Caco-2 (cell line): ENCODE results near the gene OPTN. TPM values are rescaled to one million over a fixed set of nuclear protein-coding genes. Genes with fewer than 3 reads are reported as not detected.
"Not testable (repeated sequence)": the region's sequence is repeated elsewhere in the genome, so short reads cannot be mapped to it uniquely, and the experiment has no call there.

ENCODE experiments used
- Bru-seq: library from RNA; stranded (reverse); fragments of 400-500 nt; gene quantifications from one replicate; lab custom pipeline; 2021; lab: Mats Ljungman, UMichigan
- BruChase-seq, 2 experiments: library from RNA; stranded (reverse); fragments of 400-500 nt; gene quantifications; one replicate each; lab custom pipeline; 2021; lab: Mats Ljungman, UMichigan
- BruUV-seq: library from RNA; stranded (reverse); fragments of 400-500 nt; replicated peaks from 2 replicates; lab custom pipeline; 2021; lab: Mats Ljungman, UMichigan
- CTCF ChIA-PET: fragments of 300-600 bp; sonication (Branson Sonifier 250); formaldehyde crosslinking; loops from one replicate; lab custom pipeline; 2022; ENCODE audit warnings: antibody characterized with exemption; lab: Charles Lee
- POLR2A ChIA-PET: fragments of 300-600 bp; sonication (Branson Sonifier 250); formaldehyde crosslinking; loops from one replicate; lab custom pipeline; 2022; ENCODE audit warnings: antibody characterized with exemption; lab: Charles Lee
- DNase-seq, 2 experiments: peaks; one replicate each; pipeline versions ENCODE4 v3.0.0 to v3.0.0-alpha.2; 2020 to 2022
- H3K27me3 ChIP-seq: replicated peaks from 2 replicates; pipeline ENCODE4 v1.6.0; 2011; ENCODE audit warnings: low read length; ENCODE audit not compliant: control insufficient read depth, insufficient read depth
- H3K36me3 ChIP-seq: 2 replicates; pipeline ENCODE4 v1.5.1; 2011; ENCODE audit warnings: low read length; ENCODE audit not compliant: control insufficient read depth, insufficient read depth
- H3K4me1 ChIP-seq: fragments of 250-450 bp; sonication (Bioruptor Pico); 2 replicates; pipeline ENCODE4 v1.5.1; 2020; ENCODE audit warnings: mild to moderate bottlenecking
- H3K4me3 ChIP-seq: 2 replicates; pipeline ENCODE4 v1.5.1; 2011; ENCODE audit warnings: low read depth, mild to moderate bottlenecking, control low read depth, low read length
- H3K9me3 ChIP-seq: fragments of 250-450 bp; sonication (Bioruptor Pico); 2 replicates; pipeline ENCODE4 v1.5.1; 2020; ENCODE audit warnings: mild to moderate bottlenecking, moderate library complexity
- H3K27ac Mint-ChIP-seq: one replicate; pipeline ENCODE4 v1.8.0; 2022; ENCODE audit warnings: mixed read lengths; ENCODE audit not compliant: unreplicated experiment
- H3K27me3 Mint-ChIP-seq: one replicate; pipeline ENCODE4 v1.8.0; 2022; ENCODE audit warnings: mixed read lengths; ENCODE audit not compliant: insufficient read depth, unreplicated experiment
- H3K36me3 Mint-ChIP-seq: one replicate; pipeline ENCODE4 v1.8.0; 2022; ENCODE audit warnings: mild to moderate bottlenecking, mixed read lengths; ENCODE audit not compliant: insufficient read depth, unreplicated experiment
- H3K4me1 Mint-ChIP-seq: one replicate; pipeline ENCODE4 v1.8.0; 2022; ENCODE audit warnings: low read depth, mixed read lengths; ENCODE audit not compliant: unreplicated experiment
- H3K4me3 Mint-ChIP-seq: one replicate; pipeline ENCODE4 v1.8.0; 2022; ENCODE audit warnings: mild to moderate bottlenecking, moderate library complexity, mixed read lengths; ENCODE audit not compliant: unreplicated experiment
- H3K9me3 Mint-ChIP-seq: one replicate; pipeline ENCODE4 v1.8.0; 2022; ENCODE audit warnings: mixed read lengths; ENCODE audit not compliant: unreplicated experiment
- CTCF ChIP-seq, 2 experiments: fragments of 200-600 bp in 1 of 2; IDR thresholded peaks; 1 replicate in 1 of 2; 2 replicates in 1 of 2; pipeline versions ENCODE4 v1.5.1 to v1.8.0; 2011 to 2022; ENCODE audit warnings: antibody characterized with exemption in 1 of 2, control low read depth in 1 of 2, inconsistent platforms in 1 of 2, low read depth in 1 of 2, low read length in 1 of 2, mild to moderate bottlenecking in 1 of 2, moderate library complexity in 1 of 2; ENCODE audit not compliant: insufficient read depth in 1 of 2, severe bottlenecking in 1 of 2, unreplicated experiment in 1 of 2
- intact Hi-C: fragments of 100-400 bp; cut with micrococcal nuclease; formaldehyde crosslinking; loops from one replicate; pipeline ENCODE4 v1.10.0; 2022; ENCODE audit not compliant: unreplicated experiment
- long read RNA-seq: library from polyadenylated mRNA; stranded (forward); transcript quantifications from one replicate; pipeline ENCODE4 v2.0.0, GENCODE V29; 2022
- total RNA-seq: library from RNA; stranded (reverse); gene quantifications from 2 replicates; pipeline ENCODE4 v1.2.3, GENCODE V29; 2022

Gene OPTN
- total RNA-seq, result 59.6 and 70.9 TPM in 2 replicates
- Bru-seq, nascent RNA, result percentile 73 among the genes with signal in this experiment
- BruChase-seq, experiment 1, labeled RNA remaining after a 2-hour chase, result percentile 74 among the genes with signal in this experiment
- BruChase-seq, experiment 2, labeled RNA remaining after a 6-hour chase, result percentile 87 among the genes with signal in this experiment
- long read RNA-seq, transcript OPTN-205 (14 exons, 3,321 nt), result major isoform, 59 of 287 reads
- long read RNA-seq, transcript OPTN-202 (15 exons, 3,400 nt), result minor isoform, 9 of 287 reads
- long read RNA-seq, partial matches to known transcripts, result 167 of 287 reads
- long read RNA-seq, other reads (novel, unspliced or antisense), result 48 of 287 reads

GRCh38 chr10:13099666-13100348, at the start of gene OPTN:
Gene OPTN (plus strand): TSS chr10:13100163. CDS start chr10:13109123, 8,960 bp downstream.
- H3K27ac Mint-ChIP-seq, result peak within 1 kb of the TSS; percentile 48
- Histone ChIP-seq H3K9me3 (no peaks in the 10 kb centered on the region), H3K27me3 (no peaks in the 10 kb centered on the region), H3K4me3 (peak within 1 kb of the TSS; percentile 93), H3K4me1 (peaks cover 11% of the 10 kb centered on the region; the same call in 1 of the 2 replicates), H3K36me3 (no peaks in the 10 kb centered on the region)
- ChIA-PET POLR2A (interaction anchor here (0.6 to 0.9 kb wide), 3 partner anchors 9 to 1121 kb away, joined by 3 to 5 read pairs (median 3); no protein-coding TSS in a partner anchor), CTCF (interaction anchor here (0.5 to 1.6 kb wide), 11 partner anchors 9 to 437 kb away, joined by 3 to 24 read pairs (median 6); partner anchors contain the start of gene MCM10)
- peak within 1 kb of the TSS; percentile 74 for H3K4me3 Mint-ChIP-seq
- peaks cover 22% of the 10 kb centered on the region for H3K4me1 Mint-ChIP-seq
- peaks cover 13% of the 10 kb centered on the region for H3K36me3 Mint-ChIP-seq
- H3K27me3 Mint-ChIP-seq, result no peaks in the 10 kb centered on the region
- peak; percentile 87 to 96 for TF ChIP-seq CTCF (IDR thresholded peaks at IDR 0.05; ENCODE audit: insufficient read depth in 1 of 2, low read depth in 1 of 2, low read length in 1 of 2, severe bottlenecking in 1 of 2, unreplicated experiment in 1 of 2)
- peak; percentile 88 to 93 for DNase-seq
- no peaks in the 10 kb centered on the region for H3K9me3 Mint-ChIP-seq
- intact Hi-C loops, result loop anchor here (1.0 kb wide), 3 partner anchors 7 to 198 kb away; partner anchors contain the start of gene MCM10
- BruUV-seq, result no TSS peak

- Histone ChIP-seq H3K4me3 (no peak overlapping the region), H3K9me3 (no peaks in the 10 kb centered on the region), H3K4me1 (no peaks in the 10 kb centered on the region), H3K27me3 (no peaks in the 10 kb centered on the region), H3K36me3 (no peaks in the 10 kb centered on the region)
- intact Hi-C loops, result no loop called here
- no peak for DNase-seq
- POLR2A ChIA-PET, result no interaction called here
- no peak overlapping the region for H3K4me3 Mint-ChIP-seq
- H3K4me1 Mint-ChIP-seq, result no peaks in the 10 kb centered on the region
- H3K27me3 Mint-ChIP-seq, result peaks cover 15% of the 10 kb centered on the region
- H3K27ac Mint-ChIP-seq, result no peak overlapping the region
- H3K36me3 Mint-ChIP-seq, result no peaks in the 10 kb centered on the region
- H3K9me3 Mint-ChIP-seq, result no peaks in the 10 kb centered on the region
- CTCF ChIA-PET, result interaction anchor here (1.7 kb wide), 1 partner anchor 13 kb away, joined by 3 read pairs; no protein-coding TSS in a partner anchor
- no peak for TF ChIP-seq CTCF (IDR thresholded peaks at IDR 0.05; ENCODE audit: insufficient read depth in 1 of 2, low read depth in 1 of 2, low read length in 1 of 2, severe bottlenecking in 1 of 2, unreplicated experiment in 1 of 2)
- no TSS peak for BruUV-seq
These were observed 48.8 kb upstream of the OPTN start for GRCh38 chr10:13051126-13051694.

- H3K36me3 ChIP-seq, H3K27me3 Mint-ChIP-seq, DNase-seq, H3K4me1 Mint-ChIP-seq, H3K4me3 Mint-ChIP-seq, H3K36me3 Mint-ChIP-seq, H3K27ac Mint-ChIP-seq, POLR2A ChIA-PET, intact Hi-C loops, BruUV-seq, H3K9me3 ChIP-seq, H3K9me3 Mint-ChIP-seq, H3K27me3 ChIP-seq, H3K4me3 ChIP-seq, H3K4me1 ChIP-seq: not testable (repeated sequence)
- CTCF ChIA-PET, result interaction anchor here (0.7 kb wide), 1 partner anchor 256 kb away, joined by 3 read pairs; no protein-coding TSS in a partner anchor
These were observed 46.8 kb upstream of the OPTN start for GRCh38 chr10:13053208-13053607.
